K562 (cell line): ENCODE results near the gene LYST.

Experiments
- CBFA2T3 ChIP-seq: fragments of 450-650 bp; IDR thresholded peaks from 2 replicates; pipeline ENCODE4 v1.6.1; 2017
- CCNT2 ChIP-seq: IDR thresholded peaks from 2 replicates; pipeline ENCODE4 v1.6.1; 2011; ENCODE audit warnings: borderline replicate concordance, low read depth, mild to moderate bottlenecking, moderate library complexity, mixed read lengths, low read length; ENCODE audit not compliant: insufficient read length; ENCODE audit errors: extremely low read depth
- SIN3A ChIP-seq, 2 experiments: fragments of 150-350 bp in 1 of 2; IDR thresholded peaks; 2 replicates each; pipeline ENCODE4 v1.6.1; 2011 to 2016; ENCODE audit warnings: borderline replicate concordance in 2 of 2, low read depth in 2 of 2, low read length in 2 of 2, mild to moderate bottlenecking in 2 of 2, moderate library complexity in 2 of 2; ENCODE audit not compliant: control insufficient read depth in 1 of 2
- ZSCAN29 ChIP-seq: fragments of 450-650 bp; IDR thresholded peaks from 2 replicates; pipeline ENCODE4 v1.6.1; 2017
- TF ChIP-seq, protein P1 (sequence below), 3 experiments: IDR thresholded peaks in 2 of 3; conservative IDR thresholded peaks in 1 of 3; 2 replicates each; pipeline ENCODE4 v1.5.1; 2011 to 2012; ENCODE audit warnings: low read length in 3 of 3, mild to moderate bottlenecking in 3 of 3, control low read depth in 2 of 3, improper control_type of control experiment in 1 of 3, inconsistent platforms in 1 of 3, low read depth in 1 of 3, mixed read lengths in 1 of 3, moderate library complexity in 1 of 3; ENCODE audit not compliant: insufficient read depth in 2 of 3
- TF ChIP-seq, protein P2 (sequence below): fragments of 250-450 bp; sonication (Bioruptor Pico); IDR thresholded peaks from 2 replicates; pipeline ENCODE4 v1.5.0; 2022; ENCODE audit warnings: mild to moderate bottlenecking

DNA sequence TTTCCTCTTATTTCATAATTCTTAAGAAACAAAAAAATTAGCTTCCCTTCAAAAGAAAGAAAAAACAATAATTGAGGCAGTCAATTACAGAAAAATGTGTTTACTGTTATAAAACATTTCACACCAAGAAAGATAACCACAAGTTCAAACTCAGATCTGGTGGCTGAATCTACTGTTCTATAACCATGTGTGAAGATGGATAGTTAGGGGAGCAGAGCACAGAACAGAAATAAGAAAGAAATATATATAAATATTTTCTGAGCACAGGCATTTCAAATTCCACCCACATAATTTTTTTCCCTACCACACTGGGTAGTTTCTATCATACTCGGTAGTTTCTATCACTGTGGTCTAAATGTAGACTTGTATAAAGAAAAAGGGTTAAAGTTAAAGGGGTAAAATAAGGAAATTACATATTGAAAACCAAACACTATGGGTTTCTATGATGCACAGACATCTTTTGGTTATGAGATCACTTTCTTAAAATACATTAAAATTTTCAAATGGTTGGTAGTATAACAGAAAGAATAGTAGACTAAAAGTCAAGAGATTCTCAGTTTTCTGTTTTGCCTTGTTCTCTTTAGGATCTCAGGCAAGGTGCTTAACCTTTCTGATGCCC lies 10.8 kb downstream of the LYST start:
- TF ChIP-seq SIN3A (IDR thresholded peaks at IDR 0.05; ENCODE audit: borderline replicate concordance in 2 of 2, control insufficient read depth in 1 of 2, low read depth in 2 of 2, low read length in 2 of 2) (no peak), CCNT2 (no peak), ZSCAN29 (no peak), CBFA2T3 (no peak)
- TF ChIP-seq, protein P1, sequence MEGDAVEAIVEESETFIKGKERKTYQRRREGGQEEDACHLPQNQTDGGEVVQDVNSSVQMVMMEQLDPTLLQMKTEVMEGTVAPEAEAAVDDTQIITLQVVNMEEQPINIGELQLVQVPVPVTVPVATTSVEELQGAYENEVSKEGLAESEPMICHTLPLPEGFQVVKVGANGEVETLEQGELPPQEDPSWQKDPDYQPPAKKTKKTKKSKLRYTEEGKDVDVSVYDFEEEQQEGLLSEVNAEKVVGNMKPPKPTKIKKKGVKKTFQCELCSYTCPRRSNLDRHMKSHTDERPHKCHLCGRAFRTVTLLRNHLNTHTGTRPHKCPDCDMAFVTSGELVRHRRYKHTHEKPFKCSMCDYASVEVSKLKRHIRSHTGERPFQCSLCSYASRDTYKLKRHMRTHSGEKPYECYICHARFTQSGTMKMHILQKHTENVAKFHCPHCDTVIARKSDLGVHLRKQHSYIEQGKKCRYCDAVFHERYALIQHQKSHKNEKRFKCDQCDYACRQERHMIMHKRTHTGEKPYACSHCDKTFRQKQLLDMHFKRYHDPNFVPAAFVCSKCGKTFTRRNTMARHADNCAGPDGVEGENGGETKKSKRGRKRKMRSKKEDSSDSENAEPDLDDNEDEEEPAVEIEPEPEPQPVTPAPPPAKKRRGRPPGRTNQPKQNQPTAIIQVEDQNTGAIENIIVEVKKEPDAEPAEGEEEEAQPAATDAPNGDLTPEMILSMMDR (IDR thresholded peaks at IDR 0.05 in 2 of 3, conservative IDR thresholded peaks at IDR 0.05 in 1 of 3; ENCODE audit: insufficient read depth in 2 of 3, low read depth in 1 of 3, low read length in 3 of 3) = no peak
- TF ChIP-seq, protein P2, sequence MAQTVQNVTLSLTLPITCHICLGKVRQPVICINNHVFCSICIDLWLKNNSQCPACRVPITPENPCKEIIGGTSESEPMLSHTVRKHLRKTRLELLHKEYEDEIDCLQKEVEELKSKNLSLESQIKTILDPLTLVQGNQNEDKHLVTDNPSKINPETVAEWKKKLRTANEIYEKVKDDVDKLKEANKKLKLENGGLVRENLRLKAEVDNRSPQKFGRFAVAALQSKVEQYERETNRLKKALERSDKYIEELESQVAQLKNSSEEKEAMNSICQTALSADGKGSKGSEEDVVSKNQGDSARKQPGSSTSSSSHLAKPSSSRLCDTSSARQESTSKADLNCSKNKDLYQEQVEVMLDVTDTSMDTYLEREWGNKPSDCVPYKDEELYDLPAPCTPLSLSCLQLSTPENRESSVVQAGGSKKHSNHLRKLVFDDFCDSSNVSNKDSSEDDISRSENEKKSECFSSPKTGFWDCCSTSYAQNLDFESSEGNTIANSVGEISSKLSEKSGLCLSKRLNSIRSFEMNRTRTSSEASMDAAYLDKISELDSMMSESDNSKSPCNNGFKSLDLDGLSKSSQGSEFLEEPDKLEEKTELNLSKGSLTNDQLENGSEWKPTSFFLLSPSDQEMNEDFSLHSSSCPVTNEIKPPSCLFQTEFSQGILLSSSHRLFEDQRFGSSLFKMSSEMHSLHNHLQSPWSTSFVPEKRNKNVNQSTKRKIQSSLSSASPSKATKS = no peak
